Measurements from ENCODE around the gene MEPE. TPM values are rescaled to one million over a fixed set of nuclear protein-coding genes. Genes with fewer than 3 reads are reported as not detected.

The MEPE gene
- total RNA-seq, 2 donors from 2014 or later = not detected

- Histone ChIP-seq H3K4me3 (no peak overlapping the region), H3K4me1 (replicated peaks) (no peaks in the 10 kb centered on the region), H3K27me3 (replicated peaks; ENCODE audit: insufficient read depth) (no peaks in the 10 kb centered on the region), H3K27ac (no peak overlapping the region), H3K36me3 (no peaks in the 10 kb centered on the region), H3K9me3 (no peaks in the 10 kb centered on the region)
- intact Hi-C loops (cut with DNase I) = loop anchor here (2.0 to 10.0 kb wide), 3 partner anchors 294 to 462 kb away; no protein-coding TSS in a partner anchor
- no peak for DNase-seq (ENCODE audit: low spot score)
- TF ChIP-seq POLR2A (IDR thresholded peaks at IDR 0.05) = no peak
- TF ChIP-seq CTCF (IDR thresholded peaks at IDR 0.05) = peak; percentile 51 to 66 (median 58)
- 28% methylated on average over 7 of the region's 7 CpGs for WGBS
Measured at GRCh38 chr4:87838890-87839591, 6.3 kb downstream of the MEPE start.

GRCh38 chr4:87839592-87839946, 6.8 kb downstream of the MEPE start:
- H3K4me1 ChIP-seq (replicated peaks) = no peaks in the 10 kb centered on the region
- H3K36me3 ChIP-seq = no peaks in the 10 kb centered on the region
- no peak overlapping the region for H3K27ac ChIP-seq
- 0% methylated on average over 1 of the region's 1 CpG for WGBS
- no peak for DNase-seq (ENCODE audit: low spot score)
- intact Hi-C loops (cut with DNase I) = loop anchor here (2.0 to 10.0 kb wide), 3 partner anchors 295 to 463 kb away; no protein-coding TSS in a partner anchor
- no peak overlapping the region for H3K4me3 ChIP-seq
- TF ChIP-seq POLR2AphosphoS5 (IDR thresholded peaks at IDR 0.05) = no peak
- TF ChIP-seq CTCF (IDR thresholded peaks at IDR 0.05) = peak in 1 of 4 experiments; percentile 0
- no peaks in the 10 kb centered on the region for H3K27me3 ChIP-seq (replicated peaks; ENCODE audit: insufficient read depth)
- H3K9me3 ChIP-seq = no peaks in the 10 kb centered on the region

- no peak overlapping the region for H3K4me3 ChIP-seq
- TF ChIP-seq CTCF (IDR thresholded peaks at IDR 0.05) = no peak
- no peak for TF ChIP-seq POLR2AphosphoS5 (IDR thresholded peaks at IDR 0.05)
- no peak for TF ChIP-seq POLR2A (IDR thresholded peaks at IDR 0.05)
- no peaks in the 10 kb centered on the region for H3K4me1 ChIP-seq (replicated peaks)
- no peaks in the 10 kb centered on the region for H3K36me3 ChIP-seq
- no peaks in the 10 kb centered on the region for H3K9me3 ChIP-seq
- no peak for DNase-seq (ENCODE audit: low spot score)
- no peak overlapping the region for H3K27ac ChIP-seq
- H3K27me3 ChIP-seq (replicated peaks; ENCODE audit: insufficient read depth) = no peaks in the 10 kb centered on the region
- WGBS = 81% methylated on average over 3 of the region's 3 CpGs
- intact Hi-C loops (cut with DNase I) = loop anchor here (5.0 kb wide), 1 partner anchor 158 kb away; no protein-coding TSS in a partner anchor
Measured at GRCh38 chr4:87840149-87840548, 7.4 kb downstream of the MEPE start.

GRCh38 chr4:87843936-87844335, 11.2 kb downstream of the MEPE start:
- intact Hi-C loops (cut with DNase I) = loop anchor here (5.0 kb wide), 1 partner anchor 162 kb away; no protein-coding TSS in a partner anchor
- H3K36me3 ChIP-seq = no peaks in the 10 kb centered on the region
- no peak for DNase-seq (ENCODE audit: low spot score)
- peak; percentile 27 for TF ChIP-seq POLR2AphosphoS5 (IDR thresholded peaks at IDR 0.05)
- TF ChIP-seq CTCF (IDR thresholded peaks at IDR 0.05) = no peak
- no peaks in the 10 kb centered on the region for H3K27me3 ChIP-seq (replicated peaks; ENCODE audit: insufficient read depth)
- no peak overlapping the region for H3K4me3 ChIP-seq
- no peak overlapping the region for H3K27ac ChIP-seq
- H3K9me3 ChIP-seq = no peaks in the 10 kb centered on the region
- WGBS = 43% methylated on average over 3 of the region's 3 CpGs
- no peaks in the 10 kb centered on the region for H3K4me1 ChIP-seq (replicated peaks)

GRCh38 chr4:87844452-87844851, 11.7 kb downstream of the MEPE start:
- DNase-seq (ENCODE audit: low spot score) = no peak
- Histone ChIP-seq H3K4me1 (replicated peaks) (no peaks in the 10 kb centered on the region), H3K36me3 (no peaks in the 10 kb centered on the region), H3K27me3 (replicated peaks; ENCODE audit: insufficient read depth) (no peaks in the 10 kb centered on the region), H3K9me3 (no peaks in the 10 kb centered on the region), H3K4me3 (no peak overlapping the region), H3K27ac (no peak overlapping the region)
- TF ChIP-seq POLR2AphosphoS5 (IDR thresholded peaks at IDR 0.05) = no peak
- no peak for TF ChIP-seq POLR2A (IDR thresholded peaks at IDR 0.05)
- no peak for TF ChIP-seq CTCF (IDR thresholded peaks at IDR 0.05)
- 78% methylated on average over 1 of the region's 1 CpG for WGBS
- intact Hi-C loops (cut with DNase I) = loop anchor here (5.0 kb wide), 1 partner anchor 162 kb away; no protein-coding TSS in a partner anchor

All from prostate gland (tissue), 2 donors.